Activated T-helper 1 cell treated with anti-CD3 and anti-CD28 coated beads, Interleukin-2, amount 50 U/mL, for 16 hours (primary cell): Measurements from ENCODE around the gene PKM.
"Not testable (repeated sequence)": the region's sequence is repeated elsewhere in the genome, so short reads cannot be mapped to it uniquely, and the experiment has no call there.

ENCODE experiments used
- DNase-seq, 2 donors: peaks; one replicate each; pipeline ENCODE4 v3.0.0-alpha.2; 2020; ENCODE audit warnings: low read depth in 1 of 2, low spot score in 1 of 2

The PKM gene

GRCh38 chr15:72179950-72180581 is 50.9 kb downstream of the PKM start:
- DNase-seq = no peak

DNA sequence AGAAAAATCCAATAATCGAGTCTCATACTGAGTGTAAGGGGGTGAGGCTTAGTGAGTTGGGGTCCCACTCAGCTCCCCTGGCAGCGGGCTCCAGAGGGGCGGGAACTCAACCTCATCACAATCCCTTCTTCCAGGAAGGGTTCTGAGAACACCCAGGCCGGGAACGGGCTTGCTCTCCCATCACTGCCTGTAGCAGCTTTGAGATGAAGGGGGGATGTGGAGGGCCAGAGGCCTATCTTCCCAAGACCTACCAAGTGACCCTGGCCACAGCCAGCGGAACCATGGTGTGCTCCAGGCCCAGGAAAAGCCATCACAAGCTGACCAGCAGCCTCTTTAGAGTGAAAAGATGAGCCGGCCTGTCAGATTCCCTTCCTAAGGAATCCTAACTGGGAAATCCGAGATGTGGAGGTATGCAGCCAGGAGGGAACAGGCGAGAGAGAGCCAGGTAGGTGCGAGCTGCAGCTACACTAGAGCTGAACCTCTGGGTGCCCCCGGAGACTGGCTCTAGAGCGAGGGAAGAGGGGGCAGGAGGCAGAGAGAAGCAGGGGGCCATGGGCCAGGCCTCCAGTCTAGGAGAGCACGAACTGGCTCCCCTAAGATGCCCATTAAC is 51.9 kb downstream of the PKM start:
- no peak for DNase-seq

DNA sequence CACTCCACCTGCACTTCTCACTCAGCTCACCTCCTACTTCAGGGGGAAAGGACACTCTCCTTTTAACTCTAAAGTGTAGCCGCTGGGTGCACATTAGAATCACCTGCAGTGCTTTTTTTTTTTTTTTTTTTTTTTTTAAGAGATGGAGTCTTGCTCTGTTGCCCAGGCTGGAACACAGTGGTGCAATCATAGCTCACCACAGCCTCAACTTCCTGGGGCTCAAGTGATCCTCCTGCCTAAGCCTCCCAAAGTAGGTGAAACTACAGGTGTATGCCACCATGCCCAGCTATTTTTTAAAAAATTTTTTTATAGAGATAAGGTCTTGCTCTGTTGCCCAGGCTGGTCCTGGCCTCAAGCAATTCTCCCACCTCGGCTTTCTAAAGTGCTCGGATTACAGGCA is 54.2 kb downstream of the PKM start:
- no peak for DNase-seq

DNA sequence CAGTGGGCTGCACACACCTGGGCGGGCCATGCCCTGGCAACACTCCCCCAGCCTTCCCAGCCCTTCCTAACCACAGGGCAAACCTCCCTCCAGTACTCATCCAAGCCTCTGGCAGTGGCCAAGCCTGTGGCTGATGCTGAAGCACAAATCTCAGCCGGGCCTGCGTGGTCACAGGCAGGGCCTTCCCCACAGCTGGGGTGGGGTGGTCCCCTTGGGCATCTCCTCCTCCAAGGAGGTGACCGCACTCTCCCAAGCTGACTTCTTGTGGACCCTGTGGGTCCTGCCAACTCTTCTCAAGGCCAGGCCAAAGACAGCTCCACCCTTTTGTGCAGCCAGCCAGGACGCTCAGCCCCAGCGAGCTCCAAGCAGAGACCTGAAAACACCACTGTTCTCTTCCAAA is 54.8 kb downstream of the PKM start:
- no peak for DNase-seq

DNA sequence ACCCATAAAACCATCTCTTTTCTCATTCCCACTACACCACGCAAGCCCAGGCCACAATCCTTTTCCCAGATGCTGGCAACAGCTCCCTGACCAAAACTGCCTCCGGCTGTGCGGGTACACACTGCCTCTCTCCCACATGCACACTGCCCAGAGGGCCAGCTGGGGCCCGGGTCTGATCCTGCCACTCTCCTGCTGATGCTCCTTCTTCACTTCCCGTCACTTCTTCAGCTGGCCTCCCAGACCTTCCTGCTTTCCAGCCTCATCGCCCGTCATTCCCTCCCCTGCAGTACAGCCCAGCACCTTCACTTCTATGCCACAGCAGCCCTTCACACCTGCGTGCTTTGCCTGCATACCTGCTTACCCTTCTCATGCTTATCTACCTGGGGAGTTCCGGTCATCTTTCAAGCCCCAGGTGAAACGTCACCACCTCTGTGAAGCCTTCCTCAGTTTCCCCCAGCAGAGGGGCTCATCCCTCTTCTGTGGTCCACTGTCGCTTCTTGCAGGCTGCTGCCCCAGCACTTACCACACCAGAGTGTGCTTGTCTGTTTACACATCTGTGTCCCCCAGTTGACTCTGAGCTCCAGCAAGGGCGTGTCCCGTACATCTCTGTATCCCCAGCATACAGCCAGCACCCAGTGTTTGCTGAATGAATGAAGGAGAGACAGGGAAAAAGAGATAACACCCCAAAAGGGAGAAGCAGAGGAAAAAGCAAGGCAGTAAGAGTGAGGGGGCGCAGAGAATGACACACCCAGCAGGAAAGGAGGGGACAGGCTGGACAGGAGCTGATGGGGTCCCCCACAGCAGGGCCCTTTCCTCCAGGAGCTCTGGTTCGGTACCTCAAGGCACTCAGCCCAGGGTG is 55.6 kb downstream of the PKM start:
- DNase-seq = no peak

DNA sequence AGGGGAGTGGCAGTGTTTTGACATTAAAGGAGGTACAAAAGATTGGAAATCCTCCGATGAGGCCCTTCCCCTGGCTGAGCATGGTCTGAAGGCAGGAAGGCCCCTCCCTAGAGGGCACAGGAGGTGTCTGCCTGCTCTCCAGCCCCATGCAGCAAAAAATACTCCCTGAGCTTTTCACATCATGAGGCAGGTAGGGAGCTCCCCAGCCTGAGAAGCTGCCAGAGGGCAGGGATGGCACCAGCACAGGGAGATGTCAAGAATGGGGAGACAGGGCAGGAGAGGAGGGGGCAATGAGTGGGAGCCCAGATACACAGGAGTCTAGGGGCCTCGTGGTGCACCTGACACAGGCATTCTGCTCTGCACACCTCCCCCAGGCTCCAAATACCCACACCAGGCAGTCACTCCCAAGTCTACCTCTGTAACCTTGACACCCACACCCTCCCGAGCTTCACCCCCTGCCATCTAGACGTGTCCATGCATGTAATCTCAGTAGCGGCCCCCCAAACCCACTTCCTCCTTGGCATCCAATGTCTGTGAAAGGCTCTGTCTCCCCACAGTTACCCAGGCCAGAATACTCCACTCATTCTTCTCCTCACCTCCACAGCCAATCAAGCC is 56.3 kb downstream of the PKM start:
- DNase-seq = no peak

DNA sequence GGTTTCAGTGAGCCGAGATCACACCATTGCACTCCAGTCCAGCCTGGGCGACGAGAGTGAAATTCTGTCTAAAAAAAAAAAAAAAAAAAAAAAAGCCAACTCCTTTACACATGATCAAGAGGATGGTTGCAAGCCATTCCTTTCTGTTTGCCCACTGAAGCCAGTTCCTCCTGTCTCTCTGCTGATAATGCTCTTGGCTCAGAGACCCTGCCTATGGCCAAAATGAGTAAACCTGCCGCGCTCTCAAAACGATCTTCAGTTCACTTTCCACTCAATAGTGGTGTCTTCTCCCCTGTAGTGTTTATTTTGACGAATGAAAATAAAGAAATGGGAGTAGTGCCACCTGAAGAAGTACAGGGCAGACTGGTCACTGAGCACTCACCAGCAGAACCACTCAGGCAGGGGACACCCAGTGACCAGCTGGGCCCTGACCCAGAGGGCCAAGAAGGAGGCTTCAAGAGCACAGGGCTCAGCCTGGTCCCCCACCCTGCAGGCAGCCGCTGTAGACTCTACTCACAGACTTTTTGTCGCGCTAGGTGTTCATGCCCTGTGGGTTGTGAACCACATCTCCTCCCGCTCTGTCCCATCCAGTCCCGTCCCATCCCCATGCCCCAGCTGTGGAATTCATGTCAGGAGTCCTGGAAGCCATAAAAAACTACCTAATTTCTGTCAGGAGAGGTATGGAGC is 57.0 kb downstream of the PKM start:
- no peak for DNase-seq

- no peak for DNase-seq
Observed at GRCh38 chr15:72173401-72173800, 57.6 kb downstream of the PKM start.

DNA sequence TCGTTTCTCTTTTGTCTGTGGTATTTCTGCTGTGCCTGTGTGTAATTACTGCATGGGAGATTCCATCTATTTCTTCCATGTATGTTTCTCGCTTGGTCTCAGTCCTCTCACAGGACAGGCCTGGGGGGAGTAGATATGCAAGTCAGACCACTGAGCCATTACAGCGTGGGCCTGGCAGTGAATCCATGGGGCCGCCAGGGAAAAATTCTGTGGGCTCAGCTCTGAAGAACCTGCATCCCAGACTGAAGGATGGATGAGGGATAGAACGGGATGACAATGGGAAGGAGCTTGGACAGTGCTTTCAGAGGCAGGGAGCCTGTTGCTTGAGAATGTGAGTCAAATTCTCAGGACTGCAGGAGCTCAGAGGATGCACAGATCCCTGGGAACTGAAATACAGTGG is 58.2 kb downstream of the PKM start:
- no peak for DNase-seq

DNA sequence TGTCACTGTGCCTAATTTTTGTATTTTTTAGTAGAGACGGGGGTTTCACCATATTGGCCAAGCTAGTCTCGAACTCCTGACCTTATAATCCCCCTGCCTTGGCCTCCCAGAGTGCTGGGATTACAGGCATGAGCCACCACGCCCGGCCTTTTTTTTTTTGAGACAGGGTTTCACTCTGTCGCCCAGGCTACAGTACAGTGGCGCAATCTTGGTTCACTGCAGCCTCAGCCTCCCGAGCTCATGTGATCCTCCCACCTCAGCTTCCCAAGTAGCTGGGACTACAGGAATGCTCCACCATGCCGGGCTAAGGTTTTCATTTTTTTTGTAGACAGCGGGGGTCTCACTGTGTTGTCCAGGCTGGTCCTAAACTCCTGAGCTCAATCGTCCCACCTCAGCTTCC is 59.0 kb downstream of the PKM start:
- DNase-seq = not testable (repeated sequence)

GRCh38 chr15:72170691-72171090 is 60.3 kb downstream of the PKM start:
- no peak for DNase-seq

DNA sequence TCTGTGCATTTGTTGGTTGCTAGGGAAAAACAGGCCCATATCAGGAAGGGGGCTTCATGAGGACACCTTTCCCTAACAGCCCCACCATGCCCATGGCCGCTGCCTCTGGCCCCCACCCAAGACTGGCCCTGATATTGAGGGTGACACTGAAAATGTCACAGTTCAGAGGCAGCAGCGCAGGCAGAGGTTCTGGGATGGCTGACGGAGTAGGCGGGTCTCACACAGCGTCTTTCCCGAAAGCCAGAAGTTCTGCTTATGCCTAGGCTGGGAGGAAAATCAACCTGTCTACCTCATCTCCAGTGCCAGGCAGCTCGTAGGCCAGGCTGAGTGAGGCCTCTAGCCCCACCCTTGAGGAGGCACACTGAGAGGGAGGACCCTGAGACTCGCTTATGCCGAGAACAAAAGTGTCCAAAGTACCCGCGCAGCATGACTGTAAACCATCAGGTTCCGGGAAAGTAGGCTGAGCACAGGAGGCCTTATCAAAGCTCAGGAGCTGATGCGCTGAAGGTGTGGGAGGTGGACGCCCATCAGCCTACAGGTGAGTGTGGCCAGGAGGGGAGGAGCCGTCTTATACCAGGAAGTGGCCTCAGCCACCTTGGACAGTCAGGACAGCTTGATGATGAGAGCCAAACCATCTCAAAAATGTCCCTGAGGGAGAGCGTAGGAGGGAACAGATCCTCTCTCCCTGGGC is 60.9 kb downstream of the PKM start:
- DNase-seq = no peak

GRCh38 chr15:72169236-72169920 is 61.6 kb downstream of the PKM start:
- DNase-seq = no peak

DNA sequence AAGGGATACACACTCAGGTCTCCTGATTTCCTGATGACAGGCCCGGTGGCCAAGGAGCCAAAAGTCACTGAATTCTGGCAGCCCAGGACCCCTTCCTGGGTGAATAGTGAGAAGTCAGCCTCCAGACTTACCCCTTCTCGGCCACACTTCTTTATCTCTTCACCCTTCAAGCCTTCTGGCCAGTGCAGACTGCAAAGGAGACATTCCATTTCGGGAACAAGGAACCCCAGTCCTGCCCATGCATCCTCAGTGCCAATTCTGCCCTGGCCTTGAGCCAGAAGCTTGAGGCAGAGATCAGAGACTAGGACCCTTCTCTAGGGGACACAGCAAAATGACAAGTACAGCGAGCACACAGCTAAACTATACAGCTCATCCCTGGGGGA is 62.2 kb downstream of the PKM start:
- DNase-seq = no peak

- DNase-seq = no peak
Observed at GRCh38 chr15:72168131-72168807, 62.7 kb downstream of the PKM start.

DNA sequence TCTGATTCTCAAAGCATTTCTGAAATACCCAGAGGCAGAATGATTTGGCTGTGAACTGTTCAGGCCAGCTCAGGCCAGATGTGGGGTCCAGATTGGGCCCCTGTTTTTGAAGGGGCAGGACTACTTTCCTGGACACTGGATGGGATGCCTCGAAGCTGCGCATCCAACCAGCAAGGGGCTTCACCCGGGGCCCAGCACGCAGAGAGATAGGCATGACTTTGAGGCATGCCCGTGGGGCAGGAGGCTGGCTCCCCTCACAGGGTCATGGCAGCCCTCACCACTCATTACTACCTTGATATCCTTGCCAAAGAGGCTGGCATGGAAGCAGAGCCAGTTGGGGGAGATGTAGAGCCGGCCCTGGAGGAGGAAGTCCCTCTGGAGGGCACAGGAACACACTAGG is 63.5 kb downstream of the PKM start:
- no peak for DNase-seq

DNA sequence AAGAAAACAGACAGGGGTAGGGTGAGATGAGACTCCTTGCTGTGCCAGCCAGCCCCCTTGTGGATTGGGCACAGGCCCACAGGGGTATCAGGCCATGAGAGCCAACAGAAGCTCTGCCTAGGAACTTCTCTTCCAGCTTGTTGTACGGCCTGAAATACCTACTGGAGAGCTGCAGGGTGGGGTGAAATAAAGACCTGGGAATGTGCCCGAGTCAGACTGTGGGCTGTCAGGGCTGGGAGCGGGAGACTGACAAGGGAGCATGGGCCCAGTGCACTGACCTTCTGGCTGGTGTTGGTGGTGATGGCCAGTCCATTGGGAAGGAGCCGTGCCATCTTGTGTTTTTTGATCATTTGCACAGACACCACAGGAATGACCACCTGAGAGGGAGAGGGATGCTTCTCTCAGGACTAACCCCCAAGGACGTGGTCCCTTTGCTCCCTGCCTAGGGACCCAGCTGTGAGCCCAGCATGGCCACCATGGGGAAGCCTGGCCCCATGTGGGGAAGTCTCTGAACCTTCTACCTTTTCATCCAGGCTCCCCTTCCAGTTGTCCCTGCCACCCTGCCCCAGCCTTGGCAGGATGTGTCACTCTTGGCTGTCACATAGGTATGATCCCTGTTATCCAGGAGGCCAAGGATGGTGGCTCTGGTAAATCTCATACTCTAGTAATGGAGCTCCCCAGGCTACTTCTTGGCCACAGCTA is 64.1 kb downstream of the PKM start:
- DNase-seq = no peak

DNA sequence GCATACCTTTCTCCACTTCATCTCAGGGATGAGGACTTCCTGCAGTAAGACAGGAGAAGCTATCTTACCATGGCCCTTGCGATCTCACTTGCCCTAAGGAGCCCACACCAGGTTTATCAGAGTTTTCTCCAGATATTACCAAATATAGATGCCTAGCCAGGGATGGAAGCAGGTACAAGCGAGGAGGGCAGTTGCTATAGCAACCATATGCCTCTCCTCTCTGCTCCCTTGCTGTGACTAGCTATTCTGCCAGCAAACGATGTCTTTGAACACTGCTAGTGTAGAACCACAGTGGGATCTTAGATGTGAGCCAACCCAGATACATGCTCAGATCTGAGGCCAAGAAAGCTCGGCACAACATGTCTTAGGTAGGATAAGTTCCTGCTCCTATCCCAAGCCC is 67.3 kb downstream of the PKM start:
- DNase-seq = no peak

GRCh38 chr15:72162569-72162968 is 68.4 kb downstream of the PKM start:
- DNase-seq = no peak
